KOPT-K1 (cell line): Measurements from ENCODE around the gene RANBP3L.
"Not testable (repeated sequence)": the region's sequence is repeated elsewhere in the genome, so short reads cannot be mapped to it uniquely, and the experiment has no call there.

Source experiments
- H3K27ac ChIP-seq: fragments of 200-600 bp; sonication (generic); 2 replicates; pipeline ENCODE4 v1.5.1; 2016; ENCODE audit warnings: antibody characterized with exemption, mild to moderate bottlenecking, low read depth, low read length; ENCODE audit not compliant: poor library complexity, severe bottlenecking
- H3K36me3 ChIP-seq: fragments of 200-600 bp; sonication (generic); 2 replicates; pipeline ENCODE4 v1.5.1; 2017; ENCODE audit warnings: antibody characterized with exemption, mild to moderate bottlenecking, low read length, moderate library complexity; ENCODE audit not compliant: insufficient read depth
- H3K9me3 ChIP-seq: fragments of 200-600 bp; sonication (generic); 2 replicates; pipeline ENCODE4 v1.5.1; 2017; ENCODE audit warnings: antibody characterized with exemption, low read length, mild to moderate bottlenecking; ENCODE audit not compliant: insufficient read depth, poor library complexity, severe bottlenecking

RANBP3L gene

DNA sequence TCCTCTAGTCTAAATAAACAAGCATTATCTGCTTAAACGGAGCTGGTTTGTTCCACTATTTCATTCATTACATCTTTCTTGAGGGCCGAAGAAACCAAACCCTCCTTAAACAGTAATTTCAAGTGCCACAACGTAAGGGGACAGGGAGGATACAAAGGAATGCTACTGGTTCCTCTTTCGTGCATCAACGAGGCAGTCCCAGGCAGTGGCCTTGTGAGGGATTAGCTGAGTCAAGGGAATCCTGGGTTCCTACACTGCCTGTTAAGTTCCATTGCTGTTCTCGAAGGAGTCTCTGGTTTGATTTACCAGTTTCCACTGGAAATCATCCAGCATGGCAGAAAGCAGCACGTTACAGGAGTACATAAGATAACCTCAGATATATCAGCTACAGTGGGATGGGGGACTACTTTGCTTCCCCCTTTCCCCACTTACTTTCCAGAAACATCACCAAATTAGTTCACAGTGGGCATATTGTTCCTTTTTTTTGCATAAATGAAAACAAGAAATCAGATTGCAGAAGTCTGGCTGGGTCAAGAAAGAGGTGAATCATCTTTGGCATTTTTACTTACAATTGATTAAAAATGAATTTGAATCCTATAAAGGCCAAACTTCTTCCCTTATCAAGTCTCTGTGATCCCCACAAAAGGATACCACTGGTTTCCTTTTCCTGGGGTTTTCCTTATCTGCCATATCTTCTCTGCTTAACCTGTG, 2.5 kb upstream of the RANBP3L start:
- no peaks in the 10 kb centered on the region for H3K9me3 ChIP-seq
- H3K36me3 ChIP-seq: no peaks in the 10 kb centered on the region
- no peak overlapping the region for H3K27ac ChIP-seq

DNA sequence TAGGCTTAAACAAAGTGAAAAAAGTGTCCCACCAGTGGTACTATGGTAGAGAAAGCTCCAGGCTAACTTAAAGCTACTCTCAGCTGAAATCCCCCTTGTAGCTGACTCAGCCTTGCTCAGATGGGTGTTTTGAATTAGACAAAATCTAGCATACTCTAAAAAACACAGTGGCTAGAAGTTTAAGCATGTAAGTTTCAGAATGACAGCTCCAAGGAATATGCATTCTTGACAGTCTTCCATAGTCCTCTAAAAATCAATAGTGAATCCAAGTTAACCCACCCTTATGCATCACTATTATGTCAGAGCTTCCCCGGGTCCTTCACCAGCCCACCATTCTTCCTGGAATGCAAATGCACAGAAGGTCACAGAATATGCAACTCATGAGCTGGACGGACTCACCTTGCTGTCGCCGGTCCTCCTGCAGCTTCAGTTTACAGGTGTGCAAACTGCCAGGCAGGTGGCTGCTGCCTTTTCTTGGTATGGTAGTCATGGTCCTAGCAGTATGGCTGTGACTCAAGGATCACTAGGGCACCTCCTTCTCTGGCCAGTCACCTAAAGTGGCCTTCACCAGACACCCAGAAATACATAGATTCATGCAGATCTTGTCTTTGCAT, 668 bp downstream of the RANBP3L start:
- H3K9me3 ChIP-seq: no peaks in the 10 kb centered on the region
- no peaks in the 10 kb centered on the region for H3K36me3 ChIP-seq
- no peak overlapping the region for H3K27ac ChIP-seq

DNA sequence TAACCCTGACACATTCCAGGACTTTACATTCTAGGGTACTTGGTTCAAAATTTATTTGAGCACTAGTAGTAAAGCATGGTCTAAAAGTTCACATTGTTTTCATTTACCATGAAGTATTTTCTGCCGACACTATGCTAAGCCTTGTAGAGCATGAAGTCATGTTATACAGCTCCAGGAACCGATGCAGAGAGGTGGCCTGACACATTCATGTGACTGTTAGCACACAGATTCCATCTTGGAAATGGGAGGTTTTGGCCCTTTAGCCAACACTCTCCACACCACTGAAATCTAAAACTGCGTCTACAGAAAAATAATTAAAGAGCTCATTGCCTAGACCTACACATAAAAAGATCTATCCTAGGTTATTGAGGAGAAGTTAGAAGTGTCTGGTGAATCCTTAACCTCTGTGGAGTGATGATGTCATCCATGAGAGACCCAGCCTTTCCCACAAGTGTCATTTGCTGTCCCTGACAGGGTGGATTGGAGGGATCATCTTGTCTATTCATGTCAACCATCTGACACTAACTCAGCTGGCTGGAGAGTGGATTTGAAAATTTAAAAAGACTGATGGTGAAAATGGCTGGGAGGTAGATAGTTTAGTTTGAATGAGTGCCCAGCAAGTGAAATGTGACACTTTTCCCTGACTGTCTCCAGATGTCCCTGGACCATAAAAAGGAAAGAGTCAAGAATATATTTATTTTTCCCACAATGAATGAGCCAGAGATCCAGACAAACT, 1.3 kb downstream of the RANBP3L start:
- H3K27ac ChIP-seq: no peak overlapping the region
- H3K9me3 ChIP-seq: no peaks in the 10 kb centered on the region
- no peaks in the 10 kb centered on the region for H3K36me3 ChIP-seq

DNA sequence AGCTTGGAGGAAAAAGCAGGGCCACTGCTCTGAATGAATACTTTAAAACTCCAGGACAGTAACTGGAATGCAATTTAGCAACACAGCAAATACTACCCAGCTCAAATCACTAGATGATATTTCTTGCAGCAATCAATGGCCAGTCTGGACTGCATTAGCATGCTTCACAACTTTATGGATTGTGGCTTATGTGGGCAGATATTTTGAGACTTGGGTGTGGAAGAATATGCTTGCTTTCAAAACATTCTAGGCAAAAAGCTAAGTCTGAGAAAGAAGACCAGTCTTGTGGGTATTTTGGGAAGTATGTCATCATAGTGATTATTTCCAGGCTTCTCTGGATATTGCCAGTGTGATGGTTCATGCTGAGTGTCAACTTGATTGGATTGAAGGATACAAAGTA, 3.1 kb downstream of the RANBP3L start:
- Histone ChIP-seq H3K9me3 (no peaks in the 10 kb centered on the region), H3K36me3 (no peaks in the 10 kb centered on the region), H3K27ac (no peak overlapping the region)

DNA sequence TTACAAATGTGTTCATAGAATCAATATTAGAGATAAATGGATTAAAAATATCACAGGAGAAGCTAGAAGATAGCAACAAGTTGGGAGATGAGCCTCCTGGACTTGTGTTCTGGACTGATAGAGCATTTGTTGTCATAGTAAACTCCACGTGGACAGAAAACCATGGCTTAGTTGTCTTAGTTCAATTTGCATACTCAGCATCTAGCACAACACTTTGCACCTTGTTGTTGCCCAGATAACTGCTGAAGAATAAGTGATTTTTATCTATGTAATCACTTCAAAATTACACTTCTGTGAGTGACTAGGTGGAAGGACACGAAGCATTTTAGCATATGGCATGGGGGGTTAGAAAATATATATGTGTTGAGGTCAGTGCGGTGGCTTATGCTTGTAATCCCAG, 4.0 kb downstream of the RANBP3L start:
- Histone ChIP-seq H3K36me3 (no peaks in the 10 kb centered on the region), H3K9me3 (no peaks in the 10 kb centered on the region), H3K27ac (no peak overlapping the region)

DNA sequence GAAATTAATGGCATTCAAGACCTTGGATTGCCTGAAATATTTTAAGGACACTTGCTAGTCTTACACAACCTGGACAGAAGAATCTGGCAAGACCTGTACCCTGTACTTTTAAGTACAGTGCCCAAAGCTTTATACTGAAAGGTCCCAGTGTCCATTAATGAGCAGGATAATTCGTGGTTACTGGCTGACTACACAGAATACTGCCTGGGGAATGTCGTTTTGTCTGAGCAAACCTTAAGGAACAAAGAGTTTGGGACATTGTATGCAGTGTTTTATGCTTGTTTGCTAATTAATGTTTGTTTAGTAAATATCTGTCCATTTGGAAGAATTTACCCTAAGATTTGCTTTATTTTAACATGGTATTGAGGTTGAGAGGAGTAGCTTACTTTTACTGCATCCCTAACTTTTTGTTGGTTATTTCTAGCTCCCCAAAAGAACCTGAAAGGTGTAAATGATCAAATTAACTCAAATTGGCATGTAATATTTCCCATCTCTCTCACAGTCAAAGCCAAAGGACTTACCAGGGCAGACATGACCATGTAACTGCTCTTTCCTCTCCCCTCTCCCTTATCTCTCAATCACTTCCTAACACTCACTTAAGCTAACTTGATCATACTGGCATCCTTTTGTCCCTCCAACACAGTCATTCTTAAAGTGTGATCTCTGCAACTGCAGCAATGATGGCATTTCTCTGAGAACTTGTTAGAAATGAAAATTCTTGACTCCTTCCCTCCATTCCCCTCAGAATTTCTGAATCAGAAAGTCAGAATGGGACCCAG, 15.7 kb downstream of the RANBP3L start:
- no peak overlapping the region for H3K27ac ChIP-seq
- H3K36me3 ChIP-seq: no peaks in the 10 kb centered on the region
- no peaks in the 10 kb centered on the region for H3K9me3 ChIP-seq

DNA sequence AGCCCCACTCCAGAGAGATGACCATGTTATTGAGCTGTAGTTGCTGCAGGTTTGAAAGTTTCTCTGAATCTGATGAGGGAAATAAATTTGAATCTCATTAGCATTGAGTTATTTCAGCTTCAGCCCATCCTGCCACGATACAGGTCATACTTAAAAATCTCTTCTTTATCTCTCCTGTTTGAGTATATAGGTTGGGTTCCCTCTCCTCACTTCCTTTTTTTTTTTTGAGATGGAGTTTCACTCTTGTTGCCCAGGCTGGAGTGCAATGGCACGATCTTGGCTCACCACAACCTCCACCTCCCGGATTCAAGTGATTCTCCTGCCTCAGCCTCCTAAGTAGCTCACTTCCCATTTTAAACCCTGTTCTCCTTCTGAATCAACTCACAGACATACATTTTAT, 17.9 kb downstream of the RANBP3L start:
- H3K27ac ChIP-seq, H3K36me3 ChIP-seq, H3K9me3 ChIP-seq: not testable (repeated sequence)

DNA sequence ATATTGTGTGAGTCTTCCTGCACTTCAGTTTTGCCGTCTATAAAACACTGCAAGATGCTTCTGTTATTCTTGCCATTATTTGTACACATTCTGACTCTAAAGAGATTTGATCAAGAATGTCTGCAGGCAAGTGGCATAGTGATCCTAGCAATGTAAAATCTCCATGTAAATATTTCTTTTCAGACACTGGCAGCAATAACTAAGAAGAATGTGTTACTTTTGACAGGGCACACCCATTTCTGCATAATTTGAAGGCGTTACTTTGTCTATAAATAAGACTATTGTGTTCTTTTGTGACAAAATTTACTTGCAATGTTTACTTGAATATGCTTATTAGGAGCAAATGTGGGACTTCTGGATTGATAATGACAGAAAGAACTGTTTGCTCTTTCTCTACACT, 20.1 kb downstream of the RANBP3L start:
- H3K36me3 ChIP-seq: no peaks in the 10 kb centered on the region
- no peaks in the 10 kb centered on the region for H3K9me3 ChIP-seq
- H3K27ac ChIP-seq: no peak overlapping the region

DNA sequence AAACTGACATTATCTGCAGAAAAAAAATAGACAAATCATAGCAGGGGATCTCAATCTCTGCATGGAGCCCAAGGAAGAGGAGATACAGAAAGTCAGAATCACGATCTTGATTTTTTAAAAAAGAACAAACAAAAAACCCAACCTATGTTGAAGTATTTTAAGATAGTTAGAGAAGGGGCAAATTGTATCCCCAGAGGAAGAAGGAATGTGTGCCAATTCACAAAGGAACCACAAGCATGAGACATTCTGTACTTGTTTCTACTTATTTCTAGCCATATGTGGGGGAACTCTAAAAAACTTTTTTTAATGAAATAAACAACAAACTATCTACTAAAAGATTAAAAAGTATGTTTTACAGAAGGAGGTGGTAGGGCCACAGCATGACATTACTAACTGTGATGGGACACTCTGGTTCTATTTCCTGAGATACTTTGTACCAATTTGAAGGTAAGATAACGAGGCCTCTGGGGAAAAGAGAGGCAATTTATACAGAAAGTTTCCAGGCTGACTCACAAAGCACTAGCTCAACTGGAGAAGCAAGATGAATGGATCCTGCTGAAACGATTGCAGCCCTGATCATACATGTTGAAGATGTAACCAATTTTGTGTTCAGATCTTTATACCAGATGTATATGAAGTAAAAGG, 22.5 kb downstream of the RANBP3L start:
- H3K27ac ChIP-seq: no peak overlapping the region
- H3K9me3 ChIP-seq: no peaks in the 10 kb centered on the region
- H3K36me3 ChIP-seq: no peaks in the 10 kb centered on the region

DNA sequence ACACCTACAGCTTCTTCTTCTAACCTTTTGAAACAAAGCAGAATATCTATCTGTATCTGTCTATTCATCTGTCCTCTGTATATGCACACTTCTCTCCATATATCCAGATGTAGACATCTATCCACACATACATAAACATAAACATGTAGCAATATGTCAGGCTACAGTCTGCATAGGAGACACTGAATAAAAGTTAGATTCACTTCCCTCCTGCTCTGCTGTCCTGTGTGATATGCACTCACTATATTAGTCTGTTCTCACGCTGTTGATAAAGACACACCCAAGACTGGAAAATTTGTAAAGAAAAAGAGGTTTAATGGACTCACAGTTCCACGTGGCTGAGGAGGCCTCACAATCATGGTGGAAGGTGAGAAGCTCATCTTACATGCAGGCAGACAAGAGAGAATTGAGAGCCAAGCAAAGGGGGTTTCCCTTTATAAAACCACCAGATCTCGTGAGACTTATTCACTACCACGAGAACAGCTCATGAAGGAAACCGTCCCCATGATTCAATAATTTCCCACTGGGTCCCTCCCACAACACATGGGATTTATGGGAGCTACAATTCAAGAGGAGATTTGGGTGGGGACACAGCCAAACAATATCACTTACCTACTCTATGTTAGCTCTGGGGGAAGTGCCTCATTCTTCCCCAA, 24.1 kb downstream of the RANBP3L start:
- Histone ChIP-seq H3K27ac (no peak overlapping the region), H3K9me3 (no peaks in the 10 kb centered on the region), H3K36me3 (no peaks in the 10 kb centered on the region)

DNA sequence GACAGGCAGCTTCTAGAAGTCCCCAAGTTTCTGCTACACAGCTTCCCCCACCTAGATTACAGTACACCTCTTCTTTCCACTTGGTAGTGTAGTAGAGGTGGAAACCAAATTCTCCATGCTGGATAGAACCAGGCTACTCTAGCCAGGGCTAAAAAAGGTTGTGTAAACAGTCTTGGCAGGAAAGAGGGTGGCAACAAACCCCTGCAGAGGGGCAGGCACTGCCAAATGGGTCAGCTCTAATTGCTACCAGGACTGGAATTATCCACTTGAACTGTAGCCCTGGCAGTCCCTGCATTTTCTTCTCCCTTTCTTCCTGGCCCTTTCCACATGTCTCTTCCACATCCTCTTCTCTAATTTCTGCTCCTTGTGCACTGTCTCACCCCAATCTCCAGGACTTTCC, 24.8 kb downstream of the RANBP3L start:
- H3K27ac ChIP-seq: no peak overlapping the region
- no peaks in the 10 kb centered on the region for H3K9me3 ChIP-seq
- H3K36me3 ChIP-seq: no peaks in the 10 kb centered on the region

DNA sequence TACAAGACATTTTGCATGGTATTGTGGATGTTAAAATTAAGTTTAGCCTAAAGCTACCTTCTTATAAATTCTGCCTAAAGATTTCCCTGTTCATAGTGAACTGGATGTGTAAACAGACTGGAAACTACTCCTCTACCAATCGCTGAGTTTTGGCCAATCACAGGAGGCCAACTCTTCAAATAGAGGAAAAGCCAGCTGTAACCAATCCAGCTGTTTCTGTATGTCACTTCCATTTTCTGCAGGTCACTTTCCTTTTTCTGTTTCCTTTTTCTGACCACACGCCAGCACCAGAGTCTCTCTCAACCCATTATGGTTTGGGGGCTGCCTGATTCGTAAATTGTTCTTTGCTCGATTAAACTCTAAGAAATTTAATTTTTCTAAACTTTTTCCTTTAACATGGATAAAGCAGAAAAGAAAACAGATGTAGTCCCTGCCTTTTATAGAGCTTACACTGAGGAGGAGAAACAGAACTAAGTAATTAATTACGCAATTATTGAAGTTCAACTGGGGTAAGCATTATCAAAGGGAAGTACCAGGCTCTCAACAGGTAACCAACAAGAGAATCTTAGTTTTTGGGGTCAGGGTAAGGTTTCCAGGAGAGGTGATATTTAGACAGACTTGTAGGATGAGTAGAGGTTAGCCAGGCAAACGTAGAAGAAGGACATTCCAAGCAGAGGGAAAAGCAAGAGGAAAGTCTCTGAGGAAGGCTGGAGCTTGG, 27.7 kb downstream of the RANBP3L start:
- H3K27ac ChIP-seq: no peak overlapping the region
- H3K36me3 ChIP-seq: no peaks in the 10 kb centered on the region
- H3K9me3 ChIP-seq: no peaks in the 10 kb centered on the region

DNA sequence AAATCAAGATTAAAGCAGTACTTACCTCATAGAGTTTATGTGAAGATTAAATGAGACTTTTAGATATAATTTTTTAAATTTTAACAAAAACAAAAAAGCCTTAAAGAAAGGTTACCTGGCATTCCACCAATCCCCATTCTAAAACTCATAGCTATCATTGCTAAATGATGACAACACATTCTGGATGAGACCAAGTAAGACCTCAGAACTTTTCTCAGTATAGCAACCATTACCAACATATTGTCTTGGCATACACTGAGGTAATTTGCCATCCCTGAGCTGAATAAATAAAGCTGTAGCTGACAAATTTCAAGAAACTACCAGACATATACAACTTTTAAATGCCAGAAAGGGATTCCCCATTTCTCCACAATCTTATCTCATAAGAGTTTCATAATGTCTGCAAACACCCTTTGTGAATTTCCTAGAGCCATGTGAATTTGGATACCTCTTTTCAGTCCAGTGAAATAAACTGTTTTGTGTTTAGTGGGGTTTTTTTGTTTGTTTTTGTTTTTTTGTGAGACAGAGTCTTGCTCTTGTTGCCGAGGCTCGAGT, 29.5 kb downstream of the RANBP3L start:
- no peaks in the 10 kb centered on the region for H3K9me3 ChIP-seq
- no peak overlapping the region for H3K27ac ChIP-seq
- no peaks in the 10 kb centered on the region for H3K36me3 ChIP-seq
